ENCODE results near the gene DCTN2.

Gene DCTN2

GRCh38 chr12:57483466-57483865 lies 63.5 kb downstream of the DCTN2 start:
- H3K27me3 Mint-ChIP-seq (ENCODE audit: low read depth, poor library complexity) = peaks cover 52% of the 10 kb centered on the region
- H3K9me3 Mint-ChIP-seq = no peaks in the 10 kb centered on the region
- DNase-seq = no peak
- H3K4me3 Mint-ChIP-seq = no peak overlapping the region
- H3K4me1 Mint-ChIP-seq = peaks cover 12% of the 10 kb centered on the region
- H3K36me3 Mint-ChIP-seq (ENCODE audit: low read depth) = no peaks in the 10 kb centered on the region
- TF ChIP-seq, protein P1, sequence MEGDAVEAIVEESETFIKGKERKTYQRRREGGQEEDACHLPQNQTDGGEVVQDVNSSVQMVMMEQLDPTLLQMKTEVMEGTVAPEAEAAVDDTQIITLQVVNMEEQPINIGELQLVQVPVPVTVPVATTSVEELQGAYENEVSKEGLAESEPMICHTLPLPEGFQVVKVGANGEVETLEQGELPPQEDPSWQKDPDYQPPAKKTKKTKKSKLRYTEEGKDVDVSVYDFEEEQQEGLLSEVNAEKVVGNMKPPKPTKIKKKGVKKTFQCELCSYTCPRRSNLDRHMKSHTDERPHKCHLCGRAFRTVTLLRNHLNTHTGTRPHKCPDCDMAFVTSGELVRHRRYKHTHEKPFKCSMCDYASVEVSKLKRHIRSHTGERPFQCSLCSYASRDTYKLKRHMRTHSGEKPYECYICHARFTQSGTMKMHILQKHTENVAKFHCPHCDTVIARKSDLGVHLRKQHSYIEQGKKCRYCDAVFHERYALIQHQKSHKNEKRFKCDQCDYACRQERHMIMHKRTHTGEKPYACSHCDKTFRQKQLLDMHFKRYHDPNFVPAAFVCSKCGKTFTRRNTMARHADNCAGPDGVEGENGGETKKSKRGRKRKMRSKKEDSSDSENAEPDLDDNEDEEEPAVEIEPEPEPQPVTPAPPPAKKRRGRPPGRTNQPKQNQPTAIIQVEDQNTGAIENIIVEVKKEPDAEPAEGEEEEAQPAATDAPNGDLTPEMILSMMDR (IDR thresholded peaks at IDR 0.05) = no peak
- H3K27ac Mint-ChIP-seq = no peak overlapping the region

DNA sequence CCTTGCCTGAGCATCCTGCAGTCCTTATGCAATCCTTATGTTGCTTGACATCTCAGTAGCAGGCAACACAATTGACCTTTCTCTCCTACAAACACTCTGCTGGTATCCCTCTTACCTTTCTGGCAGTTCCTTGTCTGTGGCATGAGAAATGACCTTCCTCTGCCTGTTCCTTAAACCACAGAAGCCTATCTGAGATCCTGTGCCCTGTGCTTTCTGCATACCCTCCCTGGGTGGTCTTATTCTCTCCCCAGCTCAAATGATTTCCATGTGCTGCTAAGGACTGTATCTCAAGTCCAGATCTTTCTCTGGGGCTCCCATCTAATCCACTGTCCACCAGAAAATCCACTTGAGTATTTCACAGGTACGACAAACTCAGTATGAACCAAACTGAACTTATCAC lies 65.3 kb downstream of the DCTN2 start:
- peaks cover 70% of the 10 kb centered on the region for H3K27me3 Mint-ChIP-seq (ENCODE audit: low read depth, poor library complexity)

More for the DNA sequence above, 65.3 kb downstream of the DCTN2 start:
- DNase-seq = no peak
- H3K36me3 Mint-ChIP-seq (ENCODE audit: low read depth) = no peaks in the 10 kb centered on the region
- peaks cover 30% of the 10 kb centered on the region for H3K4me1 Mint-ChIP-seq
- no peaks in the 10 kb centered on the region for H3K9me3 Mint-ChIP-seq
- H3K4me3 Mint-ChIP-seq = no peak overlapping the region
- TF ChIP-seq, protein P1 (IDR thresholded peaks at IDR 0.05) = no peak
- no peak overlapping the region for H3K27ac Mint-ChIP-seq

All from nephron progenitor cell (in vitro differentiated cells).